ENCODE data around the gene ARHGEF17.
"Not testable (repeated sequence)": the region's sequence is repeated elsewhere in the genome, so short reads cannot be mapped to it uniquely, and the experiment has no call there.

ARHGEF17 gene

DNA sequence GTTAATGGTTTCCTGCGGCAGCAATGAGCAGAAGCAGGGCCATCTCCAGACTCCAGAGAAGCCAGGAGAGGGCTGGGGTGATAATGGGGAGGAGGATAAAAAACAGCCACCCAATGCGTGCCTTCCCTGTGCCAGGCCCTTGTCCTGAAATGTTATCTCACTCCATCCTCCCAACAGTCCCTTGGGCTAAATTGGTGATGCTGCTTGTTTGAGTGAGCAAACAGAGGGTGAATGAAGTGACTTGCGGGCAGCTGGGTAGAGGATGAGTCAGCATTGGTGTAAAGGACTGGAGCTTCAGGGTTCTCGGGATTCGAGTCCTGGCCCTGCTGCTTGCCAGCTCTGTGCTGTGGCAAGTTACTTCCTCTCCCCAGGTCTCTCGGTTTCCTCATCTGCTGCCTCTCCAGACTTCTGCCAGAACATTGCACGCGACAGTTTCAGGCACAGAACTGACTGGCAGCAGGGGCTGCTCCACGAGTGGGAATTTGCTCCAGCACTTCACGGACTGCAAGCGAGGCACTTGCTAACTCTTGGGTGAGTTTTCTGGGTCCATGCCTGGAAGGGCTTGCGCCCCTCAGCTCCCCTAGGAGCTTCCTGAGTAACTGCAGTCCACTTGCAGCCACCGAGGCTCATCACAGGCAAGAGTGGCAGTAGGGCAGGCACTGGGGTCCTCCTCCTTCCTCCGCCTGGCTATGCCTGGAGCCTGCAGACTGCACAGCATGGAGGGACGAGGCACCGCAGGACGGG lies 36.0 kb upstream of the ARHGEF17 start, which contains the start of gene P2RY6:
P2RY6 (plus strand) TSS at position 403 of the 744 bp plus-strand sequence. CDS start 24,181 bp downstream, outside the sequence.
- FAIRE-seq: peak; percentile 49
- peak; percentile 52 for DNase-seq (ENCODE audit: low spot score)

GRCh38 chr11:73272680-73273038 lies 35.4 kb upstream of the ARHGEF17 start:
- no peak for DNase-seq (ENCODE audit: low spot score)
- FAIRE-seq: no peak

DNA sequence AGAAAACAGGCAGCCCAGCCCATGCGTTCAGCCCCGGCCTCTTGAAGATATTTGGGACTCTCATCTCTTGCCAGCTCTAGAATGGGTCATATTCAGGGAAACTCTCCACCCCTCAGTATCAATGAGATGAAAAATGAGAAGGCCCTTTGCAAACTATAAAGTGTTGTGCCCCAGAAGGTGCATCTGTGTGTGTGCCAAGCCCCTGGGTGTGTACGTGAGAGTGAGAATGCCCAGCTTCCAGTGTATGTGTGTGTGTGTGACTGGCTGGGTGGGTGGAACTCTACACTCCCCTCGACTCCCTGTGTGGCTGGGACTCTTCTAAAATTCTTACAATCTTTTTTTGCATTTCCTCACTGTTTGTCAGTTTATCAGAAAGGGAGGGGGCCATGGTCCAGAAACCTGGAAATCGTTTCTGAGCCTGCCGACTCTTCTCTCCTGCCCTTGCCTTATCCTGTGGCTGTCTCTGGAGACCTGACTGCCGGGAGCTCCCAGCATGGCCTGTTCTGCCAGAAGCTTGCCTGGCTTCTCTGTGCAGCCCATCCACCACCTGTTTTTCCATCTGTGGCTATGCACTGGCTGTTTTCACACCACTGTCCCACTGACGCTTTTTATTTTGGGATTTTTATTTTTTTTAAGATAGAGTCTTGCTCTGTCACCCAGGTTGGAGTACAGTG lies 34.7 kb upstream of the ARHGEF17 start:
- no peak for FAIRE-seq

GRCh38 chr11:73274191-73274590 lies 33.9 kb upstream of the ARHGEF17 start:
- not testable (repeated sequence) for FAIRE-seq; DNase-seq (ENCODE audit: low spot score)

More for the DNA sequence above, 34.7 kb upstream of the ARHGEF17 start:
- DNase-seq (ENCODE audit: low spot score): no peak

DNA sequence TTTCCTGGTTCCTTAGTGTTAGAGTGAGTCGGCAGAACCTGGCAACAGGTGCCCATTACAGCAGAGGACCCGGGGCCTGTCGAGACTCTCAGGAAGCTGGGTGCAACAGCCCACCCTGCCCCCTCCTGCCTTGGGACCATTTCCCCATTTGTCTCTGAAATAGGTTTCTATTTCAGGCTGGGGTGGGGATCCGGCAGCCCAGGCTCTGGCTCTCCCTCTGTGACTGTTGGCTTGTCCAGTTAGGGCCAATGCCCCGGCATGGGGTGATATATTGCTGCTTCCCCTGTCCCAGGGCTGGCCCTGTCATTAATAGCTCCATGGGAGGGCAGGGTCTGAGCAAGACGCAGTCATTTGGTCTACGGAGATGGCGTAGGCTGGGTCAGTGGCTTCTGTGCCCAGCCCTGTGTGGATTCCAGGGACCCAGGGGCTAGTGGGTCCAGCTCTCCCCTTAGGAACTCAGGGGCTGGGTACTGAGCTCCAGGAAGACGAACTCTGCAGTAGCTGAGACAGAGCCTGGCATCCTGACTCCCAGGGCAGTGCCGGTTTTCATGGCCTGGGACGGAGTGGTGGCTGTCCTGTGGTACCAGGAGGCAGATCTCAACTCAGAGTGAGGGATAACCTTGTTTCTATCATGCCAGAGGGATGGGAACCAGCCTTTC lies 33.2 kb upstream of the ARHGEF17 start:
- no peak for DNase-seq (ENCODE audit: low spot score)
- no peak for FAIRE-seq

- no peak for FAIRE-seq
Observed at GRCh38 chr11:73275381-73275750, 32.7 kb upstream of the ARHGEF17 start.

DNA sequence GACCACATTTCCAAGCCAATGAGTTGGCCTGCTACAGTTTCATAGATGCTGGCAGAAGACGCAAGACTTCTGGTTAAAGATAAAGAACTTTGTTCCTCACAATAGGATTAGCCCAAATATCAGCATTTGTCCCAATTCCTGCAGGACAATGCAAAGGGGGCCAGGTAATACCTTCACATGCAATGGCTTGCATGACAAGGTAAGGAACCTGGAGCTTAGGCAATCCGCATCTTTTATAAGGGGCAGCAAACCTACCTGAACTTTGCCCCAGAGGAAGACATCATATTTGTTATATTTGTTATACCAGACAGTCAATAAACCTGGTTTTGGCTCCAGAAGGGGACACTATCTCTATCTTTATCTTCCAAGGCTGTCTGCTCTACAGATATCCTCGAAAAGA lies 30.6 kb upstream of the ARHGEF17 start:
- no peak for DNase-seq (ENCODE audit: low spot score)
- no peak for FAIRE-seq

More at GRCh38 chr11:73275381-73275750, 32.7 kb upstream of the ARHGEF17 start:
- DNase-seq (ENCODE audit: low spot score): no peak

- no peak for FAIRE-seq
- no peak for DNase-seq (ENCODE audit: low spot score)
Observed at GRCh38 chr11:73280626-73281025, 27.4 kb upstream of the ARHGEF17 start.

GRCh38 chr11:73281201-73281741 lies 26.8 kb upstream of the ARHGEF17 start:
- FAIRE-seq (no peak), DNase-seq (ENCODE audit: low spot score) (no peak)

DNA sequence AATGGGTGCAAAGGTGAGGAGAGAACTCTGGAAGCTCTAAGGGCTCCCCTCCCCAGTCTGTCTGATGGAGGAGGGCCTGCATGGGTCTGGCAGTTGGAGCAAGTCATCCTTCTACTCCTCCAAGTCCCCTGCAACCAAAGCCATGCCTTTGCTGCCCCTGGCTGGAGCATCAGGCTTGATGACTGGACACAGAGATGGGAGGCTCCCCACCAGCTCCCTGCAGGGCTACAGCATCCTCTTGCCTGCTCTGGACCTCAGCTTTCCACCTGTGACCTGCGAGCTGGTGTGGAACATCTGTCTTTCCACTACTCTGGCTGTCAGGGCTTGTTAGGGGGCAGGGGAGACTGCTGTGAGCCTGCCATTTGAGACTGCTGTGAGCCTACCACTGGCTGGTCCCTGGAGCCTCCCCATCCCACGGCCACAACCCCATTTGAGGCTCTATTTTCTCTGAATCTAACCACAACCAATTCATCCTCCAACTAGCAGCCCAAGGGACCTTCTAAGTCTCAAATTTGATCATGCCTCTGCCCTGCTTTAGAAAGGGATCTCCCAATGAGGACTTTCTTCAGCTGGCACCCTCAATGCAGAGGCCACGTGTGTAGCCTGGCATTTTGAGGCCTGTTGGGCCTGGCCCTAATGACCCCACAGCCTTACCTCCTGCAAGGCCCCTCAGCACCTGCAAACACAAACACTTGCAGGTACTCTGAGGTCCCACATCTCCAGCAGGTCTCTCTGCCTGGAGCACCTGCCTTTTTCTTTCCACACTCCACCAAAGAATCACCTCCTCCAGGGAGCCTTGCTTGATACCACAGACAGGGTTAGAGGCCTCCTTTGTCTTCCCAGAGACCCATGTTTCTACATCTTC lies 26.0 kb upstream of the ARHGEF17 start:
- no peak for DNase-seq (ENCODE audit: low spot score)
- no peak for FAIRE-seq

DNA sequence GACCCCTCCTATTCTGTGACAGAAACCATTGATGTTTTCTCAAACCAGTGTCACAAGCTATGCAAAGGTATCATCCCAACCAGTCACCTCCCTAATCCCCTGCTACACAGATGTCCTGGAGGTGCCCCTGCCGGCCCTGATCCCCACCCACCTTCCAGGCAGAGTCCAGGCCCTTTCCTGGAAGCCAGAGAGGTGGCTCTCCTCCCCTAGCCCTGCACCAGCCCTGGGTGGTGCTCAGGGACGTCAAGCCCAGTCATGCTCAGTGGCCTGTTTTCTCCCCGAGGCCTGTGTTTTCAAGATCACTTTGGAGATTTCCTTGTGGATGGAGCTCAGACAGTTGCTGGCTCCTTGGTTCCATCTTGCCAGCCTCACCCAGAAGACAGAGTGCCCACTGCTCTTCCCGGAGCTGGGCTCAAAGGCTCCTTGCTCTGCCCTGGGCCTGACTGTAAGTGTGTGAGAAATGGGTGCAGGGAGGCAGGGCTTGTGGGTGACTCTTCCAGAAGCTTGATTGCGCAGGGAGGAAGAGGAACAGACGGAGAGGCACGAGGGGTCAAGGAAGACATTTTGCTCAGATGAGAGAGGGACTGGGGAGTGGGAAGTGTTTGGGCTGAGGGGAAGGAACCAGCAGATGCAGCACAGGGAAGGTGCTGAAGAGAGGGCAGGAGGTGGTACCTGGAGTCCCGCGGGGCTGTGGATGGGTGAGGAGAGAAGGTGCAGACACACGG lies 24.6 kb upstream of the ARHGEF17 start:
- DNase-seq (ENCODE audit: low spot score): no peak
- FAIRE-seq: no peak

DNA sequence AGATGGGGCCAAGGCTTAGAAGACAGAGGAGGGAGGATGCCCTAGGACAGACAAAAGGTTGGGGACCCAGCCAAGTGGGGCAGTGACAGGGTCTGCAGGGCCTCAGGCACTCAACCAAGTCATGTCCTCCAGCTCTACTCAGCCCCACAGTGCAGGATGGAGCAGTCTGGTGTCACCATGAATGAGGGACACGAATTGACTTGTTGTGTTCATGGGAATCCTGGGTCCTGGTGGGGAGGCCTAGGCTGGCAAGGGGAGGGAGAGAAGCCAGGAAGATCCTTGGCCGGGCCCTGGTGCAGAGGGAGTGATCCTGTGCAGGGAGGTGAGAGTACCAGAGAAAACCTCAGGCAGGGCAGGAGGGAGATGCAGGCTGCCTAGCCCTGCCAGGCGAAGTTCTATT lies 24.0 kb upstream of the ARHGEF17 start:
- no peak for FAIRE-seq
- DNase-seq (ENCODE audit: low spot score): no peak

DNA sequence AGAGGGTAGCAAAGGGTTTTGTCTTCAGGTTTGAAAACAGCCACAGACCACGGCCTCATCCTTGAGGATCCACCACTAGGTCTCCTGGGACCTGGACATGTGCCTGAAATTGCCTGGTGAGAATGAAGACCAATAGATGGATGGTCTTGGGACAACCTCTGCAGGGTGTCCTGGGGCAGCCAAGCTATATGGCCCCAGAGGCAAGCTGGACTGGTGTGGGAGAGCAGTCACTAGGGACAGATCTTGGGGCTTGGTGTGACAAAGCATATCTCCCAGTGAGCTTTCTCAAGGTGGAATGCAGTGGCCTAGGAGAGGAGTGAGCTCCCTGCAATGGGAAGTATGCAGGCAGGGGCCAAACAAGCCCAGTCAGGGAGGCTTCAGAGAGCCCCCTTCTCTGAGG lies 22.4 kb upstream of the ARHGEF17 start:
- FAIRE-seq: no peak

DNA sequence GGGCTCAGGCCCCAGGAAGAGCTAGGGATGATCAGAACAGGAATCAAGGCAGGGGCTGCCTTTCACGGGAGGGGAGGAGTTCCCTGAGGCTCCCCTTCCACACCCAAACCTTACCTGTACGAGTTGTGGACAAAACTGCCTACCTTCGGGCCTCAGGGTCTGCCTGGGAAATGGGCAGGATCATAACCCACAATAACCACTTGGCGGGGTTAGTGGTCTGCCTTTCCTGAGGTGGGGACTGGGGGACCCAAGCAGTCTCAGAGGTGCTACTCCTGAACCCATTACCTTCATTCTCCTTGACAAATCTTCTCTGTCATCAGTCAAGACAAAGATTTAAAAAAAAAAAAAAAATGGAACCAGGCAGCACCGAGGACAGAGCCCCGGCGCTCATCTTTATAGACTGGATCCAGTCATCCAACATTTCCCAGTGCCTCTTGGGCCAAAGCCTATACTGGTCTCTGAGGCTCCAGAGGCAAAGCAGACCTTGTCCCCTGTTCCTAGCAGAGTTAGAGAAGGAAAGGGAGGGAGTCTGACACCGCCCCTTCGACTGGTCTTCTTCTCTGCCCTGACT lies 21.8 kb upstream of the ARHGEF17 start:
- DNase-seq (ENCODE audit: low spot score) (no peak), FAIRE-seq (no peak)

More for the DNA sequence above, 22.4 kb upstream of the ARHGEF17 start:
- DNase-seq (ENCODE audit: low spot score): no peak

- FAIRE-seq: no peak
Observed at GRCh38 chr11:73287400-73288101, 20.5 kb upstream of the ARHGEF17 start.

DNA sequence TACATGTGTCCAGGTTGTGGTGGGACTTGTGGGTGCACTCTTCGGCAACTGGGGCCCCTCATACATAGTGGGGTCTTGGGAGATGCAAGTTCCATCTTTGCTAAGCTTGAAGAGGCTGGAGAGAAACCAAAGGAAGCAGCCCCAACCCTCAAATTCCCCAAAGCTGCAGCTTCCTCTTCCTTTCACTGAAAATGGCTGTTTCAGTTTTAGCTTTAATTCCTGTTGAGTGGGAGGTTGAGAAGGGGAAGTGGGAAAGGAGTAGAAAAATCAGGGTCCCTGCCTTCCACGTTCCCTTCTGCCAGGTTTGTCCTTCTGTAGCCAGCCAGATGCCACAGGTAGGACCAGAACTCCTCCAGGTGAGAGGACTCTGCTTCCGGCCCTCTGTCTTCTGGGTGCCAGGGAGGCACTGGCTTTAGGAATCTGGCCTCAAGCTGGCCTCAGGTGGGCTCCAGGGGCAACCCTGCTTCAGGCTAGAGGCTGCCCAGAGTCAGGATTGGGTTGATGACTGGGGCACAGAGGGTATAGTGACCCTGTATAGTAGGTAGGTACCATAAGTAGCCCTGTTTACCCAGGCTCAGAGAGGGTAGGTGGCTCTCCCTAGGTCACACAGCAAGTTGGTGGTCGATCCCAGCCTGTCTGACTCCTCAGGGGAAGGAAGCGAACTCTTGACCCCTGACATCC lies 19.7 kb upstream of the ARHGEF17 start:
- FAIRE-seq (no peak), DNase-seq (ENCODE audit: low spot score) (no peak)

More at GRCh38 chr11:73287400-73288101, 20.5 kb upstream of the ARHGEF17 start:
- no peak for DNase-seq (ENCODE audit: low spot score)

GRCh38 chr11:73288873-73289707 lies 19.0 kb upstream of the ARHGEF17 start:
- FAIRE-seq: peak; percentile 88

DNA sequence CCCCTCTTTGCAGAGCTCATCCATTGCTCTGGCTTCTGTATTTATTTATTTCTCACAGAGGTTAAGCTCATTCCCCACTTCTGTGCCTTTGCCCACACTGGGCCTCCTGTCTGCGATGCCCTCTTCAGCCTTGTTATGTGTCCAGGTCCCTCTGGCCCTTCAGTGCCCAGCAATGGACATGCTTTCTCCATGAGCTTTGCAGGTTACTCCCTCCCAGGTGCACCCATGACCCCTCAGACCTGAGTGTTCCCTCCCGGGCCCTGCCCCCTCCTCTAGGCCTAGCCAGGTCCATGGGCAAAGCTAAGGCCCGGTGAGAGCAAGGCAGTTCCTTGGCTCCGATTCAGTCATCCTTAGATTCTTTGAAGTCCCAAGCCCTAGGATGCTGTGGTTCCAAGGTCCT lies 17.5 kb upstream of the ARHGEF17 start:
- FAIRE-seq (no peak), DNase-seq (ENCODE audit: low spot score) (no peak)

More at GRCh38 chr11:73288873-73289707, 19.0 kb upstream of the ARHGEF17 start:
- peak; percentile 96 for DNase-seq (ENCODE audit: low spot score)

Data from RCC 7860 (cell line).